Fibroblast of skin of right quadriceps (primary cell): Measurements from ENCODE around the gene PRKAG2.

Source experiments
- DNase-seq: peaks from one replicate; pipeline ENCODE4 v3.0.0-alpha.2; 2013

PRKAG2 gene

GRCh38 chr7:151631953-151632749 lies 244.8 kb downstream of the PRKAG2 start:
- peak; percentile 81 for DNase-seq

DNA sequence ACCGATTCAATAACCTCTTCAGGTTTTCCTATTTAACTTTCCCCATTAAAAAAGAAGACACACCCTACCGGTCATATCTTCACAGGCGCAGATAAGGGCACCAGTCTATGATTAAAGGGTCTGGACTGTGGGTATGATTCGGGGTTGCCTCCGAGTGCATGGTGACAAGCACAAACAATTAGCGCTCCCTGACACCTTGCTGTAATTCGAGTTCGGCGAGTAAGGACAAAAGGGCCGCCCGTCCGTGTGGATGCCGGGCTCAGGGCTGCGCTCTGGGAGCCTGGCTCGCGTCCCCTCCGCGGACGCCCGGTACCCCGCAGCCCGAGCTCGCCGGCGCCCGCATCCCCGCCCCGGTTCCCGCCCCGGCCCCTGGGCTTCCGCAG lies 245.4 kb downstream of the PRKAG2 start:
- DNase-seq = no peak

DNA sequence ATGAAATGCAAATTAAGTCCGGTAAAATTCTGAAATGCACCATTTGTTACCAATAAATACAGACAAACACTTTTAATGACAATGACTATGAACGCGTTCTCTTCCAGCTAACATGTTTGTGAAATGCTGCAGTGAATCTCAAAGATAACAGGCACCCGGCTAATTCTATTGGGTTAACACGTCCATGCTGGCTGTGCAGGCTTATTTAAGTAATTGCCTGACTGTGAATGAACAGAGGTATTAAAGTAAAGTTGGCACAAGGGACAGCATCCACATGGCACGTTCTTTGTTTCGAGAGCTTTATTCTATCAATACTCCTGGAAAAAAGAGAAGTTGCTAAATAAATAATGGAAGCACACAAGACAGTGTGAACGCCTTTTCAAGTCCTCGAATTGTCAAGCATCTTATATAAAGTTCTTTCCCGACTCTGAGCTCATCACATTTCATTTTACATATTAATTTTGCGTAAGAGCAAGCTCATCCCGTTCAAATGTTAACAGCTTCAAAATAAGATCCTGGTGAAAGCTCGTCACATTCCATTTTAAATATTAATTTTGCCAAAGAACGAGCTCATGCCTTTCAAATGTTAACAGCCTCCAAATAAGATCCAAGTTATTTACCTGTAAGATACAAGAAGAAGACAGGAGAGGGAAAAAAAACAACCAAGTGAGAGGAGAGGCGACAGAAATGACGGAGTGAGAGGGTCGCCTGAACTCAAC lies 245.9 kb downstream of the PRKAG2 start:
- DNase-seq = no peak

DNA sequence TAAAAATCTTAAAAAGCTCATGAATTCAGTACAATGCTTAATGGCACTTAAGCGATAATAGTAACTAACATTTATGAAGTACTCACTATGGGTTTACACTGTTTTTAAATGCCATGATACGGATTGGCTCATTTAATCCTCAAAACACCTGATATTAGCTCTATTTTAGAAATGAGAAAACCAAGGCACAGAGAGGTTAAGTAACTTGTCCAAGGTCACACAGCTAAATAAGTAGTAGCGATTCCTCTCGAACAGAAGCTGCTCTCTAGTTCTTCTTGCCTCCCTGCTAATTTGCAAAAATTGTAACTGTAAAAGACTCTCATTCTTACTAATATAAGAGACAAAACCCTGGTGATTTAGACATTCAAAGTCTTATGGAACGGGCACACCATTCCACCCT lies 246.6 kb downstream of the PRKAG2 start:
- no peak for DNase-seq

- DNase-seq = no peak
Observed at GRCh38 chr7:151629713-151630272, 247.1 kb downstream of the PRKAG2 start.

DNA sequence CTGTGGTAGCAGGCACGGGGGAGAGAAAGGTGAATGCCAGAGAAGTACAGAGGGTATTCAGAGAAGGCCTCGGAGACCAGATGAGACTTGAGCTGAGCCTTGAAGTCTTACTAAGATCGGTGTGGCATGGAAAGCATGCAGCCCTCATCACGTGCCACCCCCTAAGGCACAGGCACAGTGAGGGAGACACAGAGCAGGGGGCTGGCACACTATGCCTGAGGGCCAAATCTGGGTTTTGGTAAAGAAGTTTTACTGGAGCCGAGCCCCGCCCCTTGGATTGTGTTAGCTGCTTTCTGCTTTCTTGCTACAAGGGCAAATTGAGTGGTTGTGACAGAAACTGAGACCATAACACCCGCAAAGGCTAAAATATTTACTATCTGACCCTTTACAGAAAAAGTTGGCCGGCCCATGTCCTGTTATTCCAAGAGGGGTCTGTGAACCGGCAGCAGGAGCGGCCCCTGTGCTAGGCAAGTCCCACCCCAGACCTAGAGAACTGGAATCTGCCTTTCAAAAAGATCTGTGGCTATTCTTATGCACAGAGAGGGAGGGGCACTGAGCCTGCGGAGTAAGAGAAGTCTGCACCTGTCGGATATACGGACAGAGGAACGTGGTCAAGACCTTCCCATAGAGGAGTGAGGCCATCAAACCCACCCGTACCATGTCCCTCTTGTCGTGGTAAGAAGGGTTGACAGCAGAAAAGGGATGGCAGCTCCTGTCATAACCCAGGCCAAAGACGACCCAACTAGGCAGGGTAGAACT lies 247.9 kb downstream of the PRKAG2 start:
- DNase-seq = no peak

GRCh38 chr7:151626422-151627115 lies 250.3 kb downstream of the PRKAG2 start:
- DNase-seq = no peak

GRCh38 chr7:151625606-151626005 lies 251.3 kb downstream of the PRKAG2 start:
- DNase-seq = no peak

- DNase-seq = no peak
Observed at GRCh38 chr7:151624246-151624928, 252.5 kb downstream of the PRKAG2 start.

DNA sequence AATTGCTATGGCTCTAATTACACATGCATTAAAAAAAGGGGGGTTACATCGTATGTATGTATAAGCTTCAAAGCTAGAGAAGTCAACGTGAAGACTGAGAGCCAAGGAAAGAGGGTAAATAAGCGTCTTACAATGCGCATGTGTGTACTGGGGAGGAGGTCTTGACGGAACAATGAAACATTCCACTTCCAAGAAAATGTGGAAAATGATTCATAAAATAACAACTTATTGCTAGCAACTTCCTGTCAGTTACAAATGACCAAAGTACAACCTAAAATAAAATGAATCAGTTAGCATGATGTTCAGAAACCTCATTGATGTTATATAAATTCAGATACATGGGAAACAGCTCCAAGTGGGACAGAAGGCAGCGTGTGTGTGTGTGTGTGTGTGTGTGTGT lies 253.1 kb downstream of the PRKAG2 start:
- peak; percentile 69 for DNase-seq

DNA sequence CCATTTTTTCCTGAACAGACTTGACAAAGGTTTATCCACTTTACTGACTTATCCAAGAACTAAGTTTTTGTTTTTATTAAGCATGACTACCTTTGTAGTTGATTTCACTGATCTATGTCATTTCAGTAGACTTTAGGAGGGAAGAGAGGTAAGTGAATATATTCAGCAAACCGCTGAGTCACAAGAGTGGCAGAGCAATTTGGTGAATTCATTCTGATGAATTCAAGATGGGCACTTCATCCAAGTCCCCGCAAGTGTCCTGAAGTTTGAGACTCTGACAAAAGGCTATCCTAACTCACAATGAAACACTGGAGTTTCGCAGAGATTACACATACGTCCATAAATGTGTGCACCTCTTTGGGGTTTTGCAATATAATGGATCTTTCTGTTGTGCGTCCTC lies 255.0 kb downstream of the PRKAG2 start:
- DNase-seq = no peak

DNA sequence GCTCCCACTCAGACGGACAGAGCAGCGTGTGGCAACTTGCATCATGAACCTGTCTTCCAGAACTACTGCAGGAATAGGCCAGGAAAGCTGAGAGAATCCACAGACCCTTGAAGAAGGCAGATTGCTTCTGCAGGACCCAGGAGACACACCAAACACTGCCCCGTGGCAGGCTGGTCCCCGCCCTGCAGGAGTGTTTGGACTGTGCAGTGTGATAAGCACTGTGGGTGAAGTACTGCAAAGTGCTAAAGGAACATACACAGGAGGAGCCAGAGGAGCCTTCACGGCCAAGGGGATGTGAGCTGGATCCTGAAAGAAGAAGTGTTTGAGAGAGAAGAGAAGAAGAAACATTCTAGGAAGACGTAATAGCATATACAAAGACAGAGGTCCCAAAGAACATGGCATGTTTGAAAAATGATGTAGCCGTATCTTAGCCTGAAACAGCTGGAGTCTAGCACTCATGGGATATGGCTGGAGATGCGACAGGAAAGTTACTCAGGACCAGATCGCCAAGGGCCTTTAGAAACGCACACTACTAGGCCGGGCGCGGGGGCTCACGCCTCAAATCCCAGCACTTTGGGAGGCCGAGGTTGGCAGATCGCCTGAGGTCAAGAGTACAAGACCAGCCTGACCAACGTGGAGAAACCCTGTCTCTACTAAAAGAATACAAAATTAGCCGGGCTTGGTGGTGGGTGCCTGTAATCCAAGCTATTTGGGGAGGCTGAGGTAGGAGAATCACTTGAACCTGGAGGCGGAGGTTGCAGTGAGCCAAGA lies 260.3 kb downstream of the PRKAG2 start:
- DNase-seq = no peak

DNA sequence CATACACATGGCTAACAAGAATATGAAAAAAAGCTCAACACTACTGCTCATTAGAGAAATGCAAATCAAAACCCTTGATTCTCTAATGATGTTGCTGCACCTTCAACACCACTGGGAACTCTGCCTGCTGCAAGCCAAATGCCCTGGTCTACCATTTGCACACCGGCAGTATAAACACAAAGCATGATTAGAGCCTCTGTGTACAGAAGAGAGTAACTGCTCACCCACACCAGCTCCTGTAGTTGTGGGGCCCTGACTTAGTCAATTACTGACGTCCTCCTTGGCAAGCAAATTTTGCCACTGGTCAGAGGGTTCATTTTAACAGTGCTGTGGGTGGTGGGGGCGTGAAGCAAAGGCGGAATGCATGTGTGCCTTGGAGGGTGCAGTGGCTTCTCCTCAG lies 261.1 kb downstream of the PRKAG2 start:
- no peak for DNase-seq

DNA sequence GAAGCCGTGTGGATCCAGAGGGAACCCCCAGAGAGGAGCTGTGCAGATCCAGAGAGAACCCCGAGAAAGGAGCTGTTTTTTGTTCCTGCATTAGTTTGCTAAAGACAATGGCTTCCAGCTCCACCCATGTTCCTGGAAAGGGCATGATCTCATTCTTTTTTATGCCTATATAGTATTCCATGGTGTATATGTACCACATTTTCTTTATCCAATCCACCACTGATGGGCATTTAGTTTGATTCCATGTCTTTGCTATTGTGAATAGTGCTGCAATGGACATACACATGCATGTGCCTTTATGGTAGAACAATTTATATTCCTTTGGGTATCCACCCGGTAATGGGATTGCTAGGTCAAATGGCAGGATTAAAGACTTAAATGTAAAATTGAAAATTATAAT lies 261.9 kb downstream of the PRKAG2 start:
- no peak for DNase-seq

- no peak for DNase-seq
Observed at GRCh38 chr7:151614019-151614418, 262.9 kb downstream of the PRKAG2 start.

DNA sequence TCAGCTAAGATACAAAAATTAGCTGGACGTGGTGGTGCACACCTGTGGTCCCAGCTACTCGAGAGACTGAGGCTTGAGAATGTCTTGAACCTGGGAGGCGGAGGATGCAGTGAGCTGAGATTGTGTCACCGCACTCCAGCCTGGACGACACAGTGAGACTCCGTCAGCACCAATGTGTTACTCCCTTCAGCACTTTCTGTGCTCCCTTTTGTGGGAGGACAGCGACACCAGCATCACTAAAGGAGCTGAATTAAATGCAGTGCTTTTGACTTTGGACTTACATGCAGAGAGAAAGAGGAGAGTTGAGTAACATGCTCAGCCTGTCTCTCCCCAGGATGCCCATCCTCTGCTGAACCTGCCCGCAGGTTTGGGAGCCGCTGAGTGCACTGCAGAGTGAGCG lies 265.0 kb downstream of the PRKAG2 start:
- DNase-seq = no peak

GRCh38 chr7:151611041-151611440 lies 265.9 kb downstream of the PRKAG2 start:
- DNase-seq = no peak

GRCh38 chr7:151608031-151608551 lies 268.8 kb downstream of the PRKAG2 start:
- no peak for DNase-seq

DNA sequence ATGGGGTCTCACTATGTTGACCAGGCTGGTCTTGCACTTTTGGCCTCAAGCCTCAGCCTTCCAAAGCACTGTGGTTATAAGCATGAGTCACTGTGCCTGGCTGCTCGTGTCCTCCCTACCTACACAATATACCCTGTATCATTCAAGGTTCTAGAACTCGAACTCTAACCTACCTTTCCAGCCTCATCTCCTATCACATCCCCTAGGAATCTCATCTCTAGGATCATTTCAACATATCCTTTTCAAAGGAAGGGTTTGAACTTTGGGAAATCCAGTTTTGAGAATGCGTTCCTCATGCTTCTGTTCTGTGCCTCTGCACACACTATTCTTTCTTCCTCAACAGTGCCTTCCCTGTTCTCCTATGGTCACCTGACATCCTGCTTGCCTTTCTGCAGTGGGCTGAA lies 269.4 kb downstream of the PRKAG2 start:
- DNase-seq = no peak

DNA sequence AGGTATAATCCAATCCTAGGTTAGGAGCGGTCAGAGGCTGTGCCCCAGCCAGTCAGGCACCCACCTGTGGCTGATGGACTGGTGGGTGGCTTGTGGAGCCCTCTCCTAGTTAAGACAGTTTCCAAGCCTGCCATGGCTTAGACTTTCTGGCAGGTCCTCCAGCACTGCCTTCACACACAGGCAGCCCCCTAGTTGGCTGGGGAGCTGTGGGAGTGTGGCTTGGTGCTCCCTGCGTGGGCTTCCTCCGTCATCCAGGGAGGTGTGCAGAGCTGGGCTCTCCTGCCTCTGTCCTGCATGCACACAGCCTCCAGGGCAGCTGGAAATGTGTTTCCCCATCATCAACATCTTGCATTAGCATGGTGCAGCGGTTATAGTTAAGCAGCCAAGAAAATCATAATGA lies 273.0 kb downstream of the PRKAG2 start:
- DNase-seq = no peak
